Thyroid gland (tissue), 4 donors: ENCODE results near the gene HAUS6.

ENCODE experiments used
- POLR2A ChIP-seq, 2 donors: fragments of 450-650 bp; IDR thresholded peaks; one replicate each; pipeline ENCODE4 v1.6.1; 2017; ENCODE audit warnings: antibody characterized with exemption in 2 of 2, mild to moderate bottlenecking in 2 of 2, moderate library complexity in 1 of 2
- TF ChIP-seq, protein P1 (sequence below), 6 experiments: fragments of 200-600 bp in 3 of 6; fragments of 450-650 bp in 3 of 6; sonication (generic) in 3 of 6; IDR thresholded peaks; one replicate each; pipeline ENCODE4 v1.5.1; 2016 to 2019; ENCODE audit warnings: antibody characterized with exemption in 6 of 6, mild to moderate bottlenecking in 2 of 6, inconsistent platforms in 1 of 6, moderate library complexity in 1 of 6

DNA sequence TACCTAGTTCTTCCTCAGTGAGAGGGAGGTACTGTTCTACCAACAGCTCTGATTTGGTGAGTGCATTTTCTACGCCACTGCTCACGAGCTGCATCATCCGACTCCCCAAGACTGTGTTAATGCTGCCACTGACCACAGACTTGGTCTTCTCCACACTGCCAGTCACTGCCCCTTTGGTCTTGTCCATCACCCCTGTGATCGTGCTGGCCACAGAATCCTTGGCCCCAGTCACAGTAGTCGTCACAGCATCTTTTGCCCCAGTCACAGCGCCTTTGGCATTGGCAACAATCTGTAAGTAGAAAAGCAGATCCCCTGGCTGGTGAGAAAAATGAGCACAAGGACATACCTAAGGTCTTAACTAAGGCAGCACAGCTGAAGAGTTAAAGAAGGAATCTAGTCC is 18.2 kb upstream of the HAUS6 start:
- TF ChIP-seq, protein P1, sequence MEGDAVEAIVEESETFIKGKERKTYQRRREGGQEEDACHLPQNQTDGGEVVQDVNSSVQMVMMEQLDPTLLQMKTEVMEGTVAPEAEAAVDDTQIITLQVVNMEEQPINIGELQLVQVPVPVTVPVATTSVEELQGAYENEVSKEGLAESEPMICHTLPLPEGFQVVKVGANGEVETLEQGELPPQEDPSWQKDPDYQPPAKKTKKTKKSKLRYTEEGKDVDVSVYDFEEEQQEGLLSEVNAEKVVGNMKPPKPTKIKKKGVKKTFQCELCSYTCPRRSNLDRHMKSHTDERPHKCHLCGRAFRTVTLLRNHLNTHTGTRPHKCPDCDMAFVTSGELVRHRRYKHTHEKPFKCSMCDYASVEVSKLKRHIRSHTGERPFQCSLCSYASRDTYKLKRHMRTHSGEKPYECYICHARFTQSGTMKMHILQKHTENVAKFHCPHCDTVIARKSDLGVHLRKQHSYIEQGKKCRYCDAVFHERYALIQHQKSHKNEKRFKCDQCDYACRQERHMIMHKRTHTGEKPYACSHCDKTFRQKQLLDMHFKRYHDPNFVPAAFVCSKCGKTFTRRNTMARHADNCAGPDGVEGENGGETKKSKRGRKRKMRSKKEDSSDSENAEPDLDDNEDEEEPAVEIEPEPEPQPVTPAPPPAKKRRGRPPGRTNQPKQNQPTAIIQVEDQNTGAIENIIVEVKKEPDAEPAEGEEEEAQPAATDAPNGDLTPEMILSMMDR (IDR thresholded peaks at IDR 0.05): no peak
- TF ChIP-seq POLR2A (IDR thresholded peaks at IDR 0.05): no peak
